IMR-90 (cell line): ENCODE results near the gene SCRG1. TPM values are rescaled to one million over a fixed set of nuclear protein-coding genes. Genes with fewer than 3 reads are reported as not detected.

Experiments used
- ATAC-seq: fragments of 200-7000 bp; cut with Tn5 transposase; 2 replicates; pipeline ENCODE4 v1.9.1; 2020; ENCODE audit warnings: low read depth, mild to moderate bottlenecking, moderate library complexity
- BruUV-seq: library from RNA; stranded (reverse); fragments of 400-500 nt; replicated peaks from 2 replicates; lab custom pipeline; 2021; lab: Mats Ljungman, UMichigan
- CTCF ChIA-PET: fragments of 300-600 bp; formaldehyde crosslinking; extraction: SDS; loops from one replicate; lab custom pipeline; 2021; ENCODE audit warnings: antibody characterized with exemption; lab: Yijun Ruan, JAX
- POLR2A ChIA-PET: fragments of 300-600 bp; sonication (Branson Sonifier 250); formaldehyde crosslinking; loops from one replicate; lab custom pipeline; 2022; ENCODE audit warnings: antibody characterized with exemption; ENCODE audit not compliant: unreplicated experiment; lab: Charles Lee
- DNase-seq: peaks from one replicate; pipeline ENCODE4 v3.0.0; 2013
- H2AFZ ChIP-seq: replicated peaks from 2 replicates; pipeline ENCODE3; 2013; ENCODE audit warnings: low read length, mild to moderate bottlenecking; ENCODE audit not compliant: poor library complexity
- H2AK5ac ChIP-seq: 2 replicates; pipeline ENCODE4 v1.6.1; 2013; ENCODE audit warnings: low read depth, low read length, inconsistent platforms
- H2AK9ac ChIP-seq: replicated peaks from 2 replicates; pipeline ENCODE3; 2013; ENCODE audit warnings: mild to moderate bottlenecking, low read depth, low read length, moderate library complexity; ENCODE audit not compliant: poor library complexity
- H2BK120ac ChIP-seq: 2 replicates; pipeline ENCODE4 v1.6.1; 2013; ENCODE audit warnings: low read depth, low read length, inconsistent platforms
- H2BK15ac ChIP-seq: 3 replicates; pipeline ENCODE4 v1.6.1; 2013; ENCODE audit warnings: low read depth, low read length, inconsistent platforms
- H2BK20ac ChIP-seq: 2 replicates; pipeline ENCODE4 v1.6.1; 2013; ENCODE audit warnings: low read depth, mild to moderate bottlenecking, inconsistent platforms, low read length, moderate library complexity
- H2BK5ac ChIP-seq: 2 replicates; pipeline ENCODE4 v1.6.1; 2013; ENCODE audit warnings: mild to moderate bottlenecking, low read depth, low read length, inconsistent platforms; ENCODE audit not compliant: poor library complexity, severe bottlenecking
- H3K14ac ChIP-seq: replicated peaks from 2 replicates; pipeline ENCODE4 v1.6.1; 2013; ENCODE audit warnings: low read depth, low read length, inconsistent platforms
- H3K18ac ChIP-seq: 2 replicates; pipeline ENCODE4 v1.6.1; 2013; ENCODE audit warnings: low read depth, low read length, control low read depth
- H3K23ac ChIP-seq: 2 replicates; pipeline ENCODE4 v1.6.1; 2013; ENCODE audit warnings: low read depth, low read length, inconsistent platforms
- H3K27ac ChIP-seq: 2 replicates; pipeline ENCODE4 v1.5.1; 2013; ENCODE audit warnings: mild to moderate bottlenecking, control low read depth, low read length; ENCODE audit not compliant: insufficient read depth
- H3K27me3 ChIP-seq: 2 replicates; pipeline ENCODE4 v1.6.1; 2013; ENCODE audit warnings: low read length; ENCODE audit not compliant: control insufficient read depth, insufficient read depth
- H3K36me3 ChIP-seq: 2 replicates; pipeline ENCODE4 v1.6.1; 2013; ENCODE audit warnings: low read length, mixed read lengths; ENCODE audit not compliant: control insufficient read depth, insufficient read depth
- H3K4ac ChIP-seq: 2 replicates; pipeline ENCODE4 v1.6.1; 2013; ENCODE audit warnings: low read depth, low read length, inconsistent platforms
- H3K4me1 ChIP-seq: 2 replicates; pipeline ENCODE4 v1.6.1; 2013; ENCODE audit warnings: low read length, mixed read lengths; ENCODE audit not compliant: control insufficient read depth, insufficient read depth
- H3K4me2 ChIP-seq: 2 replicates; pipeline ENCODE4 v1.6.1; 2013; ENCODE audit warnings: low read depth, mild to moderate bottlenecking, control low read depth, low read length, moderate library complexity
- H3K4me3 ChIP-seq: 2 replicates; pipeline ENCODE4 v1.5.1; 2013; ENCODE audit warnings: low read depth, mild to moderate bottlenecking, control low read depth, low read length, moderate library complexity; ENCODE audit not compliant: insufficient read depth
- H3K56ac ChIP-seq: 2 replicates; pipeline ENCODE4 v1.6.1; 2013; ENCODE audit warnings: low read length, inconsistent platforms; ENCODE audit not compliant: insufficient read depth; ENCODE audit errors: extremely low read depth
- H3K79me1 ChIP-seq, 2 experiments: 2 replicates each; pipeline ENCODE4 v1.6.1; 2013; ENCODE audit warnings: low read length in 2 of 2, inconsistent platforms in 1 of 2, low read depth in 1 of 2
- H3K9ac ChIP-seq: 2 replicates; pipeline ENCODE4 v1.6.1; 2013; ENCODE audit warnings: low read depth, low read length, control low read depth
- H3K9me1 ChIP-seq: 2 replicates; pipeline ENCODE4 v1.6.1; 2013; ENCODE audit warnings: low read length, inconsistent platforms; ENCODE audit not compliant: insufficient read depth
- H3K9me3 ChIP-seq: 2 replicates; pipeline ENCODE4 v1.6.1; 2013; ENCODE audit warnings: low read length; ENCODE audit not compliant: control insufficient read depth, insufficient read depth
- H4K20me1 ChIP-seq: 2 replicates; pipeline ENCODE4 v1.6.1; 2013; ENCODE audit warnings: low read length, inconsistent platforms; ENCODE audit not compliant: insufficient read depth
- H4K5ac ChIP-seq: 2 replicates; pipeline ENCODE4 v1.6.1; 2013; ENCODE audit warnings: mild to moderate bottlenecking, low read depth, low read length, control low read depth
- H4K8ac ChIP-seq, 2 experiments: 2 replicates each; pipeline ENCODE4 v1.6.1; 2013; ENCODE audit warnings: low read depth in 2 of 2, low read length in 2 of 2, control low read depth in 1 of 2, inconsistent platforms in 1 of 2
- H4K91ac ChIP-seq: 2 replicates; pipeline ENCODE4 v1.6.1; 2013; ENCODE audit warnings: low read depth, low read length, inconsistent platforms; ENCODE audit not compliant: insufficient read depth
- BHLHE40 ChIP-seq: fragments of 150-350 bp; IDR thresholded peaks from 2 replicates; pipeline ENCODE4 v1.6.1; 2016; ENCODE audit warnings: mild to moderate bottlenecking, low read depth, low read length
- ELK1 ChIP-seq: fragments of 150-350 bp; IDR thresholded peaks from 2 replicates; pipeline ENCODE4 v1.6.1; 2016; ENCODE audit warnings: low read depth, mild to moderate bottlenecking, low read length, moderate library complexity, borderline replicate concordance
- MAZ ChIP-seq: IDR thresholded peaks from 2 replicates; pipeline ENCODE4 v1.6.1; 2012; ENCODE audit warnings: low read depth, mild to moderate bottlenecking, low read length, improper control_type of control experiment, moderate library complexity, borderline replicate concordance
- MXI1 ChIP-seq: IDR thresholded peaks from 2 replicates; pipeline ENCODE4 v1.6.1; 2012; ENCODE audit warnings: low read depth, mild to moderate bottlenecking, low read length, moderate library complexity, borderline replicate concordance
- RFX5 ChIP-seq: IDR thresholded peaks from 2 replicates; pipeline ENCODE4 v1.8.0; 2012; ENCODE audit warnings: low read depth, mild to moderate bottlenecking, low read length, moderate library complexity
- WGBS, 2 experiments: methylation state at CpG; one replicate each; pipeline versions ENCODE4 v1.1.5 to v1.1.7; 2013; ENCODE audit warnings: missing lambda C conversion rate in 2 of 2; ENCODE audit not compliant: insufficient read length in 1 of 2; ENCODE audit errors: extremely low coverage in 2 of 2; 5-methylcytosine and 5-hydroxymethylcytosine counted together
- dilution Hi-C: fragments of 300-500 bp; cut with HindIII; formaldehyde crosslinking; loops from one replicate; pipeline ENCODE4 v1.14.3; 2018; ENCODE audit warnings: low sequenced_read_pairs; ENCODE audit not compliant: unreplicated experiment
- in situ Hi-C: fragments of 300-500 bp; cut with MboI; formaldehyde crosslinking; loops from 3 replicates; pipeline ENCODE4 v1.14.3; 2019; ENCODE audit warnings: low sequenced_read_pairs, inconsistent platforms, mixed read lengths
- intact Hi-C: fragments of 100-400 bp; cut with micrococcal nuclease; formaldehyde crosslinking; loops from 2 replicates; pipeline ENCODE4 v1.10.0; 2022
- polyA plus RNA-seq, 3 experiments: library from polyadenylated mRNA; depleted of rRNA; stranded (reverse); fragments of >200 nt; gene quantifications; 2 replicates each; pipeline ENCODE4 v1.2.3, GENCODE V29; 2012; ENCODE audit warnings: low replicate concordance in 1 of 3
- total RNA-seq: library from RNA; depleted of rRNA; stranded (reverse); fragments of >200 nt; gene quantifications from 2 replicates; pipeline ENCODE4 v1.2.3, GENCODE V29; 2012
- TF ChIP-seq, protein P1 (sequence below): fragments of 150-350 bp; IDR thresholded peaks from 2 replicates; pipeline ENCODE4 v1.6.1; 2017; ENCODE audit warnings: mild to moderate bottlenecking, antibody characterized with exemption, low read length, low read depth

Gene SCRG1
- total and polyA plus RNA-seq, 2 of the 4 experiments (the other 2 are of a cell fraction): under 0.01 to 0.22 TPM

GRCh38 chr4:173379929-173380328 is 19.0 kb downstream of the SCRG1 start:
- in situ Hi-C loops (no loop called here), dilution Hi-C loops (no loop called here), intact Hi-C loops (no loop called here)
- no peak overlapping the region for H3K18ac ChIP-seq
- no peaks in the 10 kb centered on the region for H3K4me1 ChIP-seq
- H4K5ac ChIP-seq: no peak overlapping the region
- no peak for ATAC-seq
- DNase-seq: no peak
- no peak overlapping the region for H2AK5ac ChIP-seq
- WGBS, 2 experiments: no CpG with 5 or more reads among the region's 3 CpGs
- H3K9me3 ChIP-seq: no peaks in the 10 kb centered on the region
- H3K9me1 ChIP-seq: no peaks in the 10 kb centered on the region
- BruUV-seq: no TSS peak
- no peak overlapping the region for H3K4ac ChIP-seq
- CTCF ChIA-PET: no interaction called here
- no peak overlapping the region for H3K56ac ChIP-seq
- peaks cover 4 to 6% of the 10 kb centered on the region in 2 experiments for H3K79me1 ChIP-seq
- no peak overlapping the region for H4K8ac ChIP-seq
- H3K14ac ChIP-seq: no peak overlapping the region
- no peak overlapping the region for H2AFZ ChIP-seq
- no peak overlapping the region for H2BK20ac ChIP-seq
- H2AK9ac ChIP-seq: no peak overlapping the region
- no peaks in the 10 kb centered on the region for H3K27me3 ChIP-seq
- no peak overlapping the region for H3K23ac ChIP-seq
- no peak overlapping the region for H3K9ac ChIP-seq
- H4K91ac ChIP-seq: no peak overlapping the region
- no peak overlapping the region for H3K27ac ChIP-seq
- no peak for TF ChIP-seq BHLHE40
- TF ChIP-seq RFX5: no peak
- TF ChIP-seq, protein P1, sequence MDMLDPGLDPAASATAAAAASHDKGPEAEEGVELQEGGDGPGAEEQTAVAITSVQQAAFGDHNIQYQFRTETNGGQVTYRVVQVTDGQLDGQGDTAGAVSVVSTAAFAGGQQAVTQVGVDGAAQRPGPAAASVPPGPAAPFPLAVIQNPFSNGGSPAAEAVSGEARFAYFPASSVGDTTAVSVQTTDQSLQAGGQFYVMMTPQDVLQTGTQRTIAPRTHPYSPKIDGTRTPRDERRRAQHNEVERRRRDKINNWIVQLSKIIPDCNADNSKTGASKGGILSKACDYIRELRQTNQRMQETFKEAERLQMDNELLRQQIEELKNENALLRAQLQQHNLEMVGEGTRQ: no peak
- TF ChIP-seq MAZ: no peak
- TF ChIP-seq ELK1: no peak
- TF ChIP-seq MXI1: no peak
- H3K4me2 ChIP-seq: no peak overlapping the region
- no peak overlapping the region for H3K4me3 ChIP-seq
- H2BK5ac ChIP-seq: no peak overlapping the region
- POLR2A ChIA-PET: no interaction called here
- no peak overlapping the region for H2BK15ac ChIP-seq
- H4K20me1 ChIP-seq: no peaks in the 10 kb centered on the region
- H3K36me3 ChIP-seq: peaks cover 3% of the 10 kb centered on the region; the same call in 1 of the 2 replicates
- H2BK120ac ChIP-seq: no peak overlapping the region
